Putamen (tissue), 1 donor: ENCODE data around the gene CSTF2T.

Experiments
- DNase-seq: peaks from one replicate; pipeline ENCODE4 v3.0.0-alpha.2; 2016; ENCODE audit warnings: low spot score

The CSTF2T gene, protein sequence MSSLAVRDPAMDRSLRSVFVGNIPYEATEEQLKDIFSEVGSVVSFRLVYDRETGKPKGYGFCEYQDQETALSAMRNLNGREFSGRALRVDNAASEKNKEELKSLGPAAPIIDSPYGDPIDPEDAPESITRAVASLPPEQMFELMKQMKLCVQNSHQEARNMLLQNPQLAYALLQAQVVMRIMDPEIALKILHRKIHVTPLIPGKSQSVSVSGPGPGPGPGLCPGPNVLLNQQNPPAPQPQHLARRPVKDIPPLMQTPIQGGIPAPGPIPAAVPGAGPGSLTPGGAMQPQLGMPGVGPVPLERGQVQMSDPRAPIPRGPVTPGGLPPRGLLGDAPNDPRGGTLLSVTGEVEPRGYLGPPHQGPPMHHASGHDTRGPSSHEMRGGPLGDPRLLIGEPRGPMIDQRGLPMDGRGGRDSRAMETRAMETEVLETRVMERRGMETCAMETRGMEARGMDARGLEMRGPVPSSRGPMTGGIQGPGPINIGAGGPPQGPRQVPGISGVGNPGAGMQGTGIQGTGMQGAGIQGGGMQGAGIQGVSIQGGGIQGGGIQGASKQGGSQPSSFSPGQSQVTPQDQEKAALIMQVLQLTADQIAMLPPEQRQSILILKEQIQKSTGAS

GRCh38 chr10:51699475-51700227 is at the start of gene CSTF2T:
CSTF2T (minus strand) TSS chr10:51699595; CDS start chr10:51699549, 46 bp downstream.
- DNase-seq, result peak; percentile 94

DNA sequence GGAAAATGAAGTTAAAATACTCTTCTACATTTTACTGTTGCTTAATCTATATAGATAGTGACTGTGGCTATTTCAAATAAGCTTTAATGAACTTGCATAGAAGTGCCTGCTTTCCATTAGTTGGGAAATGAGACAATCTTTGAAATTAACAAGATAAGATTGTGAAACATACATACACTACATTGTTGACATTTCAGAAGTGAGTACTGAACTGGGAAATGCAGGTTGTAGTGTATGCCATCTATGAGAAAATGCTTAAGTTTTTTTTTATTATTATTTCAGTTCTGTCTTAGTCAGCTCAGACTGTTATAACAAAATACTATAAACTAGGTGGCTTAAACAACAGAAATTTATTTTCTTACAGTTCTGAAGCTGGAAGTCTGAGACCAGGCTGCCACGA is 49.6 kb upstream of the CSTF2T start:
- DNase-seq, result no peak

DNA sequence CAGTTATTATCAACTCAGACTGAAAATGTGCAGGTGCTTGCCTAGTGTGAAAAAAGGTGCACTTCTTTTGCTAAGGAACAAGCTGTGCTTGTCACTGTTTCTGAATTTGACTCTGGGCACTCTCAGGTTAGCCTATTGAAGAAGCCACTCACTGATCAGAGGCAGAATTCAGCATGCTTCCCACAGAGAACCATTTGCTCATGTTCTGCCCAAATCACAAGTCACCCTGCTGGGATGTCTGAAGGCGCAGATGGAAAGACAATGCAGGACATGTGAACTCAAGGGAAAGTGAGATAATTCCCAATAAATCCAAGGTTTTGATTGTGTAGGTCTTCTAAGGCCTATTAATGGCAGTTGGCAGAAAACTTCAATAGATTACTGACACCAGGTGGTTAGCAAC is 47.8 kb upstream of the CSTF2T start:
- DNase-seq, result no peak

DNA sequence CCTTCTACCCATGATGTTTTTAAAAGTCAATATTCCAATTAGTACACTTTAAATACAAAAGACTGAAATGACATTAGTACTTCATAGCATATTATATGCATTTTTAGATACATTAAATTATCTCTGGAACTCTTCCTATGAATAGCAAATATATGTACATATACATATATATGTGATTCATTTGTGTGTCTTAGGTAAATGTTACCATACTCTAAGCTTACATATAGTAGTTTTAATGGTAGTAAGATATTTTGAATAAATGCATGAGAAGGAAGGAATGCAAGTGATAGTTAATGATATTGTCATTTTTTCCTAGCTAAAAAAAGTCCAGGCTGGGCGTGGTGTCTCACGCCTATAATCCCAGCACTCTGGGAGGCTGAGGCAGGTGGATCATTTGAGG is 46.0 kb upstream of the CSTF2T start:
- DNase-seq, result no peak

DNA sequence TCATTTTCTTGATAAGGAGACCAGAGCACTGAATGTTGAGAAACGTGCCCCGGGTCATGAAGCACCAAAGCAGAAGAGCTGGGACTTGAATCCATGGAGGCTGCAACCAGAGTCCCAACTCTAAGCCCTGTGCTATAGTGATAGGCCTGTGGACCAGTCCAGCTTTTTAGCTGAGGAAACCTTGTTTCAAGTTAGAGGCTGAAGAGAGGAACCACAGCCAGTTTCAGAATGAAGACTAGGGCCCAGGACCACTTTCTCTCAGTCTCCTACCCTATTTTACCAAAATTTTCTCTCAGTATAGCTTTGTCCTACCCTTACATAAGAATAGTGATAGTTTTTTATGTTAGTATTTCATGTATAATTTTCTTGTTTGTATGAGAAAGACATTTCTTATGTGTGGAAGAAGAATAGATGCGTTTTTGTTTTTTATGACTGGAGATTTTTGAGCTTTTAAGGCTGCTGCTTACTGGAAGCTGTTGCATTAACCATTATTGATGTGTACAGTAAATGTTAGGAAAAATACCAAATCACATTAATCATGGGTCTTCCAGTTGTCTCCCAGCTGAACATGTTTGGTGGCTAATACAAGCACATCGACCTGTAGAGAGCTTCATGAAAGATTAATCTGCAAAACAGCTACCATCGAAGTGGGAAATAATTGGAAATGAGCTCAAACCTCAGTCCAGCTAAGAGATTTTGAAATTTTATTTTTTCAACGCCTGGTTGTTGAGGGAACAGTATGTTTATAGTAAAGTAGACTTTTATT is 45.0 kb upstream of the CSTF2T start:
- DNase-seq, result no peak

DNA sequence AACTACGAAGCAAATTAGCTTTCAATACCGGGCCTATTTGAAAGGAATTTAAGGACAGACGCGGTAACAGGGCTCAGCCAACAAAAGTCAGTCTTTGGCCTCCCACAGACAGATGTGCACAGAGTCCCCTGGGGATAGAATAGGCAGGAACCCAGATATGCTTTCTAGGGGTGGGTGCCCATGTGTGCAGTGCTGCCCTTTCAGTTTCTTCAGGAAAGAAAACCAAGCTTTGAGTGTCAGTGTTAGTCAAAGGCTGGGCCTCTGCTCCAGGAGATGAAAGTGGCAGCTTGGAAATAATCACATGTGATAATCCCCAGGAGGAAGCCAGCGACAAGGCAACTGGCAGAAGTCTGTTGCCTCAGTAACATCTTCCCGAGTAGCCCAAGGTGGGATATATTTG is 43.8 kb upstream of the CSTF2T start:
- DNase-seq, result no peak

GRCh38 chr10:51733057-51733456 is 33.7 kb upstream of the CSTF2T start:
- DNase-seq, result no peak

- no peak for DNase-seq
Observed at GRCh38 chr10:51729822-51730555, 30.6 kb upstream of the CSTF2T start.

- DNase-seq, result no peak
Observed at GRCh38 chr10:51724038-51724437, 24.6 kb upstream of the CSTF2T start.

- DNase-seq, result no peak
Observed at GRCh38 chr10:51718804-51719291, 19.5 kb upstream of the CSTF2T start.

- no peak for DNase-seq
Observed at GRCh38 chr10:51716981-51717380, 17.6 kb upstream of the CSTF2T start.

DNA sequence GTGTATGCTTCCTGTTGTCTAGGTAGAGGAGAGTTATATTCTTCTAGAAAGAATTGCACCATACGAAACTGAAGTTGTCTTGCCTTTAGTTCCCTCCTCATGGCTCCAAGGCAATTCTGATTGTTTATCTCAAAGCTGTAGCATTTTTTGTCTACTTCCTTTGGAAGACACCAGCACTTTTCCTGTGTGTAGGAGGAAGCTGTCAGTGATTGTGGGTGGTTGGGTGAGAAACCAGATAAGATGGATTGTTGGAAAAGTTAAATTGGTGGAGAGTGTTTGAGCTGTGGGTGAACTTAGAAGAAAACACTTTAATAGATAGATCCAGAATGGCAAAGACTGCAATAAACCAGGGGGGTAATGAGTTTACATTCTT is 12.1 kb upstream of the CSTF2T start:
- DNase-seq, result no peak

DNA sequence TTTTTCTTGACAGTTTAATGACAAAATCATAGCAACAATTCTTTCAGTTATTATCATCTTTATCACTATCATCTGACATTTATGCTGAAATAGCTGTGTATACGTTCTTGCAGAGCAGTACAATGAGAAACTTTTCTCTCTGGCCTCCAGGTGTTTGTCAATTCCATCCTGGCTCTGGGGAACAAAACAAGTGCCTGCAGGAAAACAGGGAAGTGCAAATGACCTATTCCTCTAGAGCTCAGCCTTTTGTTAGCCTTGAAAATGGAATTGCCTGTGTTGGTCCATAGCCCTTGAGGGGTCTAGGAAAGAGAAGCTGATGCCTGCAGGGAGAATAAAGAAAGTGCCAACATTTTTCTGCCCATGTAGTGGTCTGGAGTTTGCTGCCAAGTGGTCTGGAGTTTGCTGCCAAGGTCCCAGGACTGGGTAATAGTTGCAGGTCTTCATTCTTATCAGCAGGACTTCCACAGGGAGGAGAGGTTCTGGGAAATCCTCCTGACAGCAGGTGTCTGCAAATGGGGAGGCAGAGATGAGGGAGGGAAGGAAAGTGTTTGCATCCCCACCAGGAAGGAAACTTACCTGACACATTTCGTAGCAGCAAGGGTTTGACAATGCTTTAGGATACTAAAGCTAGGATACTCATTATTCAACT is 10.1 kb upstream of the CSTF2T start:
- no peak for DNase-seq

- DNase-seq, result no peak
Observed at GRCh38 chr10:51708609-51709008, 9.2 kb upstream of the CSTF2T start.

DNA sequence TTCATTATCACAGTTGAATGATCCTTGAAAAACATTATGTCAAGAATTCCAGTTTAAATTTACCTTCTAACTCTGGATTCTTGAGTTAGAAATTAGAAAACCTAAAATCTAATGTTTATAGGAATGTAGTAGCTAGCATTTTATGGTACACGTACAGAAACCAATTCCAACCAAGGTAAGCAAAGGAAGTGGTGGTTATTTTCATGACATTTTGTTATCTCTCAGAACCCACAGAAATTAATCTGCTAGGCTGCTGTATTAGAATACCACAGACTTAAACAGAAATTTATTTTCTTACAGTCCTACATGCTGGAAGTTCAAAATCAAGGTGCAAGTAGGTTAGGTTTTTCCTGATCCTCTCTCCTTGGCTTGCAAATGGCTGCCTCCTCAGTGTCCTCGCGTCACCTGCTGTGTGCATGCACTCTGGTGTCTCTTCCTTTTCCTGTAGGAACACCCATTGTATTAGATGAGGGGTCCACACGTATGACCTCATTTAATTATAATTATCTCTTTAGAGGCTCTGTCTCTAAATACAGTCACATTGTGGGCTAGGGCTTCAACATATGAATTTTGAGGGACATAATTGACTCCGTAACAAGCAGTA is 8.5 kb upstream of the CSTF2T start:
- DNase-seq, result no peak

DNA sequence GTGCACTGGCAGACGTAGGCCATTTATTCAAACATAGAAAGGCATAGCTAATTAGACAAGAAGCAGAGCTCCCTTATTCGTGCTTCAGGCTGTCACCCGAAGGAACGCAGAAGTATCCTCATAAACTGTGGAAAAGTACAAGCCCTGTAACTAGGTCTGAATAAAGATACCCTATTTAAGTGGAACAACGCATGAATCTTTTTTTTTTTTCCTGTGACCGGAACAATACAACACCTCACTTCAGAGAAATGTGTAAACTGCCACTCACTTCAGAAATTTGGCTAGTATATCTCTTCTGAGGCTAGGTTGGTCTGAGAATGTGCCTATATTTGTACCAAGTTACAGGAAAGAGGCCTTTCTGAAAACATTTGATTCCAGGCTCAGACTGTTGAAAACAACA is 8.0 kb upstream of the CSTF2T start:
- DNase-seq, result no peak

GRCh38 chr10:51706225-51706624 is 6.8 kb upstream of the CSTF2T start:
- no peak for DNase-seq

- DNase-seq, result no peak
Observed at GRCh38 chr10:51705774-51706173, 6.4 kb upstream of the CSTF2T start.

DNA sequence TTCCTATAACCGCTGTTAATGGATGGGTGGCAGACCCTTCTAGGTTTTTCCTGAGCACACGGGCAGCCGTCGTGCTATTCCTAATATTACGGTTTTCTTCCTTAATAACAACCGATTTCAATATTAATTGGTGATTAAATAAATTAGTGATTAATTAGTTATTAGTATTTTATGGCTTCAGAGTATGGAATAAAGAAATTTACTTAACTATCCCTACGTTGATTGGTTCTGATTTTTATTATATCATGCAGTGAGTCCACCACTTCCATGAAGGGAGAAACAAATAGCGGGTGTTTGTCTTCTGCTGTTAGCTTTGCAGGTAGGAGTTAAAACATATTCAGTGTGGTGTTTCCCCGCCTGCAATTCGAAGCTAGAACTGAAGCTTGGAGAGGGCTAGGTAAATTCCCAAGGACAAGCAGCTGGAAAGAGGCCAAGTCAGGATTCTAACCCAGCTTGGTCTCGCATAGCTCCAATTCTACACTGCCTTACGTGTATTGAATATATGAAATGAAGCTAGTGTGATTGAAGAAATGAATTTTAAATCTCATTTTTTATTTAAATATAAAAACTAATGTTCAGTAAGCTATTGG is 928 bp upstream of the CSTF2T start:
- DNase-seq, result peak; percentile 3

DNA sequence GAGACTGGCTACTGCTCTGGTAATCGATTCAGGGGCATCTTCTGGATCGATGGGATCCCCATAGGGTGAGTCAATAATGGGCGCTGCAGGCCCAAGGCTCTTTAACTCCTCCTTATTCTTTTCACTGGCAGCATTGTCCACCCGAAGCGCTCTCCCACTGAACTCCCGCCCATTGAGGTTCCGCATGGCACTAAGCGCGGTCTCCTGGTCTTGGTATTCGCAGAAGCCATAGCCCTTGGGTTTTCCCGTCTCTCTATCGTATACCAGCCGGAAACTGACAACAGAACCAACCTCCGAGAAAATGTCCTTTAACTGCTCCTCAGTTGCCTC is 285 bp downstream of the CSTF2T start:
- peak; percentile 5 for DNase-seq
